GM21528 (cell line): ENCODE results near the gene GZMM.

Source experiments
- ATAC-seq: cut with Tn5 transposase; IDR thresholded peaks from one replicate; pipeline ENCODE4 v1.9.1; 2021; ENCODE audit warnings: mild to moderate bottlenecking, moderate library complexity; ENCODE audit not compliant: unreplicated experiment, low FRiP score

GZMM gene

DNA sequence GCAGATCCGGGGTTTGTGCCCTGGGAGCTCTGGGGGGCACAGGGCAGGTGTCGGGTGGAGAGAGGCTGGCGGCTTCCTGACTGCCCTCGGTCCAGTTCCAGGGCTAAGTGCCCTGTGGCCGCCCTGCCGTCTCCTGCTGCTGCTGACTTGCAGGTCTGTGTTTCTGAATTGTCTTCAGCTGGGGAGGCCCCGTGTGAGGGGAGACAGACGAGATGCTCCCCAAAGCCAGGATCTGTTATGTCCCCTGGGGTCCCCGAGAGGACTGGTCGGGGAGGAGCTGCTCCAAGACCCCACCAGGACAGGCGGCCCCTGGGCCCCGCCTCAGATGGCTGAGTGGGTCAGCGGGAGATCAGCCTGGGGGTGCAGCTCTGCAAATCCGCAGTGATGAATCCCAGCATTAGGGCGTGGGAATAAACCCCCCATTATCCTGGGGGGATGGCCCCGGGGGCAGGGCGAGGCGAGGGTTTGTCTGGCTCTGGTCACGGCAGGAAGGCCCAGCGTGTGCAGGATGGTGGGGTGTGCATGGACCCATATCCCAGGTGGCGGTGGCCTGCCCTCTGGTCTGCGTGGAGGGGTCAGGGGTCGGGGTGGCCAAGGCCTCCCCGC lies 50.5 kb downstream of the GZMM start:
- ATAC-seq: no peak

DNA sequence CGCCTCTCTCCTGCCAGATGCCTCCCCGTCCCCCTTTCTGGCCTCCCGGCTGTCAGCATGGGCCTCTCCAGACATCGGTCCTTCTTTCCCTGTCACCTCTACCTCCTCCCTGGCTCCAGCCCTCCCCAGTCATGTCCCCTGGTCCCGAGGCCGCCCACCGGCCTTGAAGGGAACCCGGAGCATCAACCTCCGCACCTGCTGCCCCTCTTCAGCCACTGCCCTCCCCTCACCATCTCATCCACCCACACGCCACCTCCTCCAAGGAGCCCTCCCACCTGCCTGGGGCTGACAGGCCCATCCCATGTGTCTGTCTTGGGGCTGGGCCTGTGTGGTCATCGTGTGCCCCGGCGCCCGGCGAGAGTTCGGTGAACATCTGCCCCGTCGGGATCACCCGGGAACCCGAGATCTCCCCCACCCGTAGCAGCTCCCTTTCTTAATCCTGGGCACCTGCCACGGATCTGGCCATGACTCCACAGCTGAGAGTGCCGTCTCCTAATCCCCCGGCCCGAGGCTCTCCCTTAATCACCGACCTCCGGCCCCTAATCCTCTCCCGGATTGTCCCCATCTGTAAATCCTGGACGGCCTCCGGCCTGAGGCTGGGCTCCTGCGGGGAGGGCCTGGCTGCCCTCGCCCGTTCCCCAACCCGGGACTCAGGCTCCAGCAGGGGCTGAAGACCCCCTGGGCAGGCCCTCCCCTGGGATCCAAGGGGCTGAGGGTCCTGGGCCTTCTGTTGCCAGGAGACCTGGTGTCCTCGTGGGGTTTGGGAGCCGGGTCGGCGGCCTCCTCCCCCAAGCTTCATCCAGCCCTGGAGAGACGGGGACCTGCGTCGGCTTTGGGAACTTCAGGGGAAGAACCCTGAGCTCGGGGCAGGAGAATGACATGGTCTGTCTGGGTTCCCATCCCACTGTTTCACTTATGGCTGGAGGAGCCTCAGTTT lies 51.7 kb downstream of the GZMM start:
- ATAC-seq: no peak

DNA sequence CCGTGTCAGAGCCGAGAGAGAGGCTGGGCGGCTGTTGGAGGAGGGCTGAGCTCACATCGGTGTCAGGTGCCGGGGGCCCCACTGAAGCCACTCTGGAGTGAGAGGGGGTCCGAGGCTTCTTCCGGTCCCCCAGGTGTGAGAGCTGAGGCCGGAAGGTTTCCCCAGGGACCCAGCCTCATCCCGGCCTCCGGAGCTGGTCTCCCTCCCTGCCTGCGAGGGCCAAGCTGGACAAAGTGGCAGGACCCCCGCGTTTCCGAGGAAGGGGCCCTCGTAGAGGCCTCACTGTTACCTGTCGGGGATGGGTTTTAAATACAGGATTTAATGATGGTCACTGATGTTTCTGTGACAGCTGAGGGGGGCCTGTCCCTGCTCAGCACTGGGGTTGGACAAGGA lies 52.4 kb downstream of the GZMM start:
- ATAC-seq: no peak

GRCh38 chr19:597406-598315 lies 53.8 kb downstream of the GZMM start:
- ATAC-seq: no peak
